ENCODE measurements around the gene OR52E8.

OR52E8 gene

GRCh38 chr11:5808500-5809121 is 48.9 kb downstream of the OR52E8 start, which contains the start of gene OR52N2:
Gene OR52N2, plus strand, starts transcription at chr11:5808924. Its CDS starts 11,412 bp downstream, at chr11:5820336.
- in situ Hi-C loops (cut with MboI; ENCODE audit: low sequenced_read_pairs): no loop called here

GRCh38 chr11:5807580-5807979 is 49.9 kb downstream of the OR52E8 start:
- in situ Hi-C loops (cut with MboI; ENCODE audit: low sequenced_read_pairs): no loop called here

Measured in HL-60/S4 (cell line).